Adrenal gland (tissue), 12 donors: ENCODE results near the gene NCR3LG1. TPM values are rescaled to one million over a fixed set of nuclear protein-coding genes. Genes with fewer than 3 reads are reported as not detected.

Source experiments
- DNase-seq, 7 donors: peaks; one replicate each; pipeline ENCODE4 v3.0.0-alpha.2; 2019 to 2020
- H3K27ac ChIP-seq, 5 donors: fragments of 200-600 bp; sonication (generic) in 4 of 5; 1 replicate in 3 of 5; 2 replicates in 2 of 5; pipeline versions ENCODE4 v1.5.1 to v1.8.0; 2016 to 2020; ENCODE audit warnings: mild to moderate bottlenecking in 1 of 5
- H3K27me3 ChIP-seq: fragments of 200-600 bp; 2 replicates; pipeline ENCODE4 v1.8.0; 2021
- H3K36me3 ChIP-seq, 2 donors: fragments of 200-600 bp; replicated peaks in 1 of 2; 1 replicate in 1 of 2; 2 replicates in 1 of 2; pipeline versions ENCODE4 v1.5.1 to v1.8.0; 2018 to 2022
- H3K4me1 ChIP-seq, 2 donors: fragments of 200-600 bp; replicated peaks in 1 of 2; 1 replicate in 1 of 2; 2 replicates in 1 of 2; pipeline versions ENCODE4 v1.5.1 to v1.8.0; 2018 to 2021
- H3K4me3 ChIP-seq, 4 donors: fragments of 200-600 bp; sonication (generic) in 3 of 4; one replicate each; pipeline ENCODE4 v1.5.1; 2016 to 2018
- H3K9me3 ChIP-seq, 3 donors: fragments of 200-600 bp; sonication (generic) in 1 of 3; replicated peaks in 1 of 3; 1 replicate in 2 of 3; 2 replicates in 1 of 3; pipeline versions ENCODE4 v1.5.1 to v1.8.0; 2016 to 2021
- POLR2A ChIP-seq, 2 donors: fragments of 450-650 bp; IDR thresholded peaks; one replicate each; pipeline ENCODE4 v1.6.1; 2017; ENCODE audit warnings: antibody characterized with exemption in 2 of 2, mild to moderate bottlenecking in 2 of 2, moderate library complexity in 1 of 2
- WGBS, 4 donors: extraction: QIAGEN DNeasy Blood & Tissue Kit in 2 of 4; methylation state at CpG; one replicate each; pipeline versions ENCODE4 v1.1.5 to v1.1.7; 2013 to 2017; 5-methylcytosine and 5-hydroxymethylcytosine counted together
- intact Hi-C, 2 donors: fragments of 100-400 bp; cut with DNase I; formaldehyde crosslinking; loops; one replicate each; pipeline versions ENCODE4 v1.14.1 to v1.15.0; 2022 to 2023
- polyA plus RNA-seq, 3 donors: library from polyadenylated mRNA; stranded (reverse); fragments of 200-250 nt in 2 of 3; fragments of 350-450 nt in 1 of 3; fragmentation: Illumina TruSeq in 1 of 3; extraction: RNeasy Lipid Tissue Mini Kit (QIAGEN cat#74804) in 1 of 3; gene quantifications; one replicate each; pipeline ENCODE4 v1.2.3, GENCODE V29; 2013 to 2014
- total RNA-seq, 9 donors: library from RNA; depleted of rRNA in 4 of 9; stranded (reverse); fragments of >200 nt in 4 of 9; fragments of 120-200 nt in 1 of 9; fragmentation: NEBNext Ultra II Directional in 1 of 9; extraction: Animal tissue kit (Norgen Biotek cat#: 25700) in 1 of 9; gene quantifications; one replicate each; pipeline versions ENCODE4 v1.1.0 to v1.2.4, GENCODE V29; 2013 to 2023
- TF ChIP-seq, protein P1 (sequence below), 6 experiments: fragments of 450-650 bp in 4 of 6; fragments of 200-600 bp in 2 of 6; sonication (generic) in 1 of 6; IDR thresholded peaks; 1 replicate in 5 of 6; 2 replicates in 1 of 6; pipeline versions ENCODE4 v1.5.1 to v1.8.0; 2016 to 2021; ENCODE audit warnings: antibody characterized with exemption in 6 of 6, mild to moderate bottlenecking in 2 of 6, moderate library complexity in 1 of 6
- donor health status: healthy with polysubstance abuse.
- donor health status: Bipolar disorder and iron deficiency.
- donor health status: DM: yes; HTN: yes; CAD: no.
- donor health status: DM: no; HTN: no; CAD: no.
- donor health status: DM: no; HTN: no; CAD: no.
- donor health status: DM: yes; HTN: yes; CAD: no.

NCR3LG1 gene
- total and polyA plus RNA-seq, 12 donors: 0.13 to 10.1 (median 1.4) TPM

DNA sequence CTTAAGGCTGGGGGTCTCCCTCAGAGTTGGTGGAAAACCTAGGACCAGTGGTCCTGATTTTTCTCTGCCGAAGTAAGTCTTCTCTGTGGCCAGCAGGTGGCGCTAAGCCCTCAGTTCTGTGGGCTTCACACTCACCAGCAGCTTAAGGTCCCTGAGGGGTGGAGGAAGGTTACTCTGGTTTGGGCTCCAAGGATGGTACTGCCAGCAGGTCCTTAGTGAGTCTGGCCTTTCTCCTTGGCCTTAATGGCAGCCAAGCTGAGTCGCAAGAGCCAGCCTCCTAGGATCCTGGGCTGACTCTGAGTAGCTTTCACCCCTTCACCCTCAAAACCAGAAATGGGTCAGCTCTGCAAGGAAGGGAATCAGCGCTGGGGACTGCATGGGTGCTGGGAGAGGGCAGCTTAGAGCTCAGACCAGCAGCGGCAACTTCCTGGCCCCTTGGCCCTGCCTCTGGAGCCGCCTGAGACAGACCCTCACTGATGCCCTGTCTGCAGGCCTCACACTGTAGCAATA is 32.5 kb downstream of the NCR3LG1 start:
- intact Hi-C loops: loop anchor here in 1 of 2 donors (2.0 to 10.0 kb wide), 3 partner anchors 121 to 159 kb away; no protein-coding TSS in a partner anchor
- no peaks in the 10 kb centered on the region for H3K36me3 ChIP-seq
- no peak overlapping the region for H3K27ac ChIP-seq
- H3K27me3 ChIP-seq: no peaks in the 10 kb centered on the region
- no peaks in the 10 kb centered on the region for H3K4me1 ChIP-seq
- peak; percentile 77 to 89 (median 83) for DNase-seq
- H3K9me3 ChIP-seq: no peaks in the 10 kb centered on the region
- 0 to 46% (median 39%) methylated on average over 1 to 6 of the region's 6 CpGs for WGBS, 4 donors
- H3K4me3 ChIP-seq: no peak overlapping the region
- TF ChIP-seq, protein P1, sequence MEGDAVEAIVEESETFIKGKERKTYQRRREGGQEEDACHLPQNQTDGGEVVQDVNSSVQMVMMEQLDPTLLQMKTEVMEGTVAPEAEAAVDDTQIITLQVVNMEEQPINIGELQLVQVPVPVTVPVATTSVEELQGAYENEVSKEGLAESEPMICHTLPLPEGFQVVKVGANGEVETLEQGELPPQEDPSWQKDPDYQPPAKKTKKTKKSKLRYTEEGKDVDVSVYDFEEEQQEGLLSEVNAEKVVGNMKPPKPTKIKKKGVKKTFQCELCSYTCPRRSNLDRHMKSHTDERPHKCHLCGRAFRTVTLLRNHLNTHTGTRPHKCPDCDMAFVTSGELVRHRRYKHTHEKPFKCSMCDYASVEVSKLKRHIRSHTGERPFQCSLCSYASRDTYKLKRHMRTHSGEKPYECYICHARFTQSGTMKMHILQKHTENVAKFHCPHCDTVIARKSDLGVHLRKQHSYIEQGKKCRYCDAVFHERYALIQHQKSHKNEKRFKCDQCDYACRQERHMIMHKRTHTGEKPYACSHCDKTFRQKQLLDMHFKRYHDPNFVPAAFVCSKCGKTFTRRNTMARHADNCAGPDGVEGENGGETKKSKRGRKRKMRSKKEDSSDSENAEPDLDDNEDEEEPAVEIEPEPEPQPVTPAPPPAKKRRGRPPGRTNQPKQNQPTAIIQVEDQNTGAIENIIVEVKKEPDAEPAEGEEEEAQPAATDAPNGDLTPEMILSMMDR (IDR thresholded peaks at IDR 0.05): peak; percentile 87 to 97 (median 92)
- no peak for TF ChIP-seq POLR2A (IDR thresholded peaks at IDR 0.05)

- WGBS, 4 donors: 74 to 94% (median 78%) methylated on average over 3 to 5 of the region's 5 CpGs
- Histone ChIP-seq H3K27me3 (no peaks in the 10 kb centered on the region), H3K4me1 (peaks cover 3 to 4% of the 10 kb centered on the region in 2 donors), H3K9me3 (no peaks in the 10 kb centered on the region), H3K27ac (no peak overlapping the region), H3K4me3 (no peak overlapping the region), H3K36me3 (no peaks in the 10 kb centered on the region)
- intact Hi-C loops: loop anchor here (2.0 to 10.0 kb wide), 3 partner anchors 117 to 161 kb away; no protein-coding TSS in a partner anchor
- TF ChIP-seq, protein P1 (IDR thresholded peaks at IDR 0.05): no peak
- no peak for TF ChIP-seq POLR2A (IDR thresholded peaks at IDR 0.05)
- DNase-seq: no peak
Observed at GRCh38 chr11:17385492-17385891, 33.9 kb downstream of the NCR3LG1 start.

DNA sequence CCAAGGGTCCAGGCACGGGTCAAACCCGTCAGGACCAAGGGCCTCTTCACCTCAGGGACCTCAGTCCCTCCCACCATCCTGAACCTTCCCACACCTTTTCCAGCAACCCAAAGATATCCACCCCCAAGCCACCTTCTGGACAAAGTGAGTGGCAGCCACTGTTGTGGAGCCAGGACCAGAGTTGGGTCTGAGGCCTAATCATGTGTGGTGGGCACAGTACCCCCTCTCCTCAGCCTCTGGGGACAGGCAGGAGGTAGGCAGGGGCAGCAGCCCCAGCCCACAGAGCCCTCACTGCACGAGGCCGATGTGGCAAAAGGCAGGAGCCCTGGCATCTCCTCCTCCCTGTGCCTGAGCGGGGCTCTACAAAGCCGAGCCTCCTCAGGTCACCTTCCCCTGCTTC is 34.3 kb downstream of the NCR3LG1 start:
- peaks cover 3 to 4% of the 10 kb centered on the region in 2 donors for H3K4me1 ChIP-seq
- H3K4me3 ChIP-seq: no peak overlapping the region
- TF ChIP-seq, protein P1 (IDR thresholded peaks at IDR 0.05): no peak
- TF ChIP-seq POLR2A (IDR thresholded peaks at IDR 0.05): no peak
- H3K9me3 ChIP-seq: no peaks in the 10 kb centered on the region
- no peaks in the 10 kb centered on the region for H3K36me3 ChIP-seq
- 64 to 83% (median 75%) methylated on average over 4 to 6 of the region's 6 CpGs for WGBS, 4 donors
- intact Hi-C loops: loop anchor here (2.0 to 10.0 kb wide), 3 partner anchors 116 to 161 kb away; no protein-coding TSS in a partner anchor
- H3K27ac ChIP-seq: no peak overlapping the region
- H3K27me3 ChIP-seq: no peaks in the 10 kb centered on the region
- DNase-seq: no peak

DNA sequence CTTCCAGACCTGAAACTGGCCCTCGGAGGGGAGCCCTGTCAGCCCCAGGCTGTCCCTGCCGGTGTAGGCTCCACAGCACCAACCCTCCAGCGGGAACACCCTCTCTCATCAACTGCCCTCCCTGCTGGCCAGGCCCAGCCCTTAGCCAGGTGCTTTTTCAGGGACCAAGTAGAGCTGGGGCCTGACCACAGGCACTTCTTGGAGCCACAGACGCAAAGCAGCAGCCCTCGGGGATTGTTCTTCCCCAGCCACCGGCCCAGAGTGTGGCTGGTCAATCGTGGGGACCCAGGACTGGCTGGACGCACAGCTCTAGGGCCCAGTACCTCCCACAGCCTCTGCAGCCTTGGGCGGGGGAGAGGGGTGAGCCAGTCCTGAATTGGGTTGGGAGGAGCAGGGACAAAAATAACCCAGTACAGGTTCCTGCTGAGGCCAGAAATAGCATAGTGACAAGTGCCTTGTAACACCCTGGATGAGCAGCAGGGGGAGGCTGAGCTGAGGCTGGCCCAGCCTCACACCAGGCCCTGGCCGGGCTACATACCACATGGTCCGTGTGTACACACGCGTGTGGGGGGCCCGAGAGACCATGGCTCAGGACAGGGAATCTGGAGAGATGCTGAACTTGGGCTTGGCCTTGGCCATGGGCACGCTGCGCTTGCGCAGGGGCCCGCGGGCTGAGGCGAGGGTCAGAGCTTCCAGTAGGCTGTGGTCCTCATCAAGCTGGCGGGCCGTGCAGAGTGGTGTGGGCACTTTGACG is 34.9 kb downstream of the NCR3LG1 start:
- Histone ChIP-seq H3K4me1 (peaks cover 3 to 4% of the 10 kb centered on the region in 2 donors), H3K9me3 (no peaks in the 10 kb centered on the region), H3K27me3 (no peaks in the 10 kb centered on the region), H3K36me3 (no peaks in the 10 kb centered on the region), H3K27ac (no peak overlapping the region), H3K4me3 (no peak overlapping the region)
- TF ChIP-seq, protein P1 (IDR thresholded peaks at IDR 0.05): peak; percentile 30 to 75 (median 60)
- no peak for TF ChIP-seq POLR2A (IDR thresholded peaks at IDR 0.05)
- 74 to 76% (median 74%) methylated on average over 12 to 23 of the region's 23 CpGs for WGBS, 4 donors
- peak in 6 of 7 donors; percentile 34 to 80 (median 58) for DNase-seq
- intact Hi-C loops: loop anchor here (5.0 to 10.0 kb wide), 2 partner anchors 116 to 162 kb away; no protein-coding TSS in a partner anchor
